ENCODE measurements around the gene CHST11.

- no peak for TF ChIP-seq POLR2A (IDR thresholded peaks at IDR 0.05; ENCODE audit: low read length)
- no peak for TF ChIP-seq GATA1 (IDR thresholded peaks at IDR 0.05; ENCODE audit: low read depth, low read length)
Observed at GRCh38 chr12:104600790-104601739, 144.3 kb downstream of the CHST11 start.
